Right lobe of liver (tissue), 4 donors: ENCODE data around the gene LRRC8B.

Experiments used
- CTCF ChIP-seq, 4 donors: fragments of 200-600 bp in 3 of 4; fragments of 450-650 bp in 1 of 4; IDR thresholded peaks; one replicate each; pipeline versions ENCODE4 v1.5.1 to v1.8.0; 2016 to 2022; ENCODE audit warnings: antibody characterized with exemption in 4 of 4, mild to moderate bottlenecking in 2 of 4
- POLR2A ChIP-seq: fragments of 450-650 bp; IDR thresholded peaks from one replicate; pipeline ENCODE4 v1.6.1; 2017; ENCODE audit warnings: antibody characterized with exemption, mild to moderate bottlenecking
- donor health status: DM: no; HTN: no; CAD: no.
- donor health status: DM: no; HTN: no; CAD: no.
- donor health status: DM: no; HTN: yes; CAD: no.

DNA sequence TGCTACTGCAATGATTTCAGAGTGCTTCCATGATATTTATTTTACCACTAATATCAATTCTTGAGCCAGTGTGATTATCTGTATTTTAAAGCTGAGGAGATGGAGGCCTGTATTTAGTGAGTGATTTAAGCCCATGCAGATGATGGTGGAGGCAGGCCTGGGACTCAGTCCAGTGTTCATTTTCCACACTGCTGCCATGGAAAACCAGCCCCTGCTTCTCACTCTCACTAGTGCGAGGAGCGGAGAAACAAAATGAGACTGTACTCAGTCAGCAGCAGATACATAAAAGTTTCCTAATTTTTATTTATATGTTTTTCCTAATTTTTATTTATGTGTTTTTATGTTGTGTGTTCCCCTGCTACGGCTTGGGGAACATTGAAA, 32.8 kb downstream of the LRRC8B start:
- TF ChIP-seq CTCF (IDR thresholded peaks at IDR 0.05) (no peak), POLR2A (no peak)
